GM12878 (cell line): ENCODE data around the gene DMRT1. TPM values are rescaled to one million over a fixed set of nuclear protein-coding genes. Genes with fewer than 3 reads are reported as not detected.
"Not testable (repeated sequence)": the region's sequence is repeated elsewhere in the genome, so short reads cannot be mapped to it uniquely, and the experiment has no call there.

ENCODE experiments used
- ATAC-seq: fragments of 200-7000 bp; cut with Tn5 transposase; 3 replicates; pipeline ENCODE4 v1.9.1; 2020; ENCODE audit warnings: mild to moderate bottlenecking, moderate library complexity
- BruUV-seq: library from RNA; stranded (reverse); fragments of 400-500 nt; replicated peaks from 2 replicates; lab custom pipeline; 2021; lab: Mats Ljungman, UMichigan
- CTCF ChIA-PET: fragments of 300-600 bp; sonication (Branson Sonifier 250); formaldehyde crosslinking; extraction: SDS; loops from one replicate; lab custom pipeline; 2021; ENCODE audit warnings: inconsistent platforms; lab: Yijun Ruan, JAX
- POLR2A ChIA-PET: fragments of 350-600 bp; formaldehyde crosslinking; extraction: SDS; loops from one replicate; lab custom pipeline; 2021; ENCODE audit warnings: inconsistent platforms; lab: Charles Lee
- RAD21 ChIA-PET: fragments of 300-600 bp; sonication (Branson Sonifier 250); formaldehyde crosslinking; loops from one replicate; lab custom pipeline; 2023; ENCODE audit warnings: antibody characterized with exemption; ENCODE audit not compliant: unreplicated experiment; lab: Charles Lee
- SMC1A ChIA-PET: fragments of 300-600 bp; sonication (Branson Sonifier 250); formaldehyde crosslinking; loops from one replicate; lab custom pipeline; 2023; ENCODE audit not compliant: unreplicated experiment, uncharacterized antibody; lab: Charles Lee
- DNase-seq: peaks from one replicate; pipeline ENCODE4 v3.0.0-alpha.2; 2011; ENCODE audit warnings: low read depth, low spot score
- FAIRE-seq: peaks from 3 replicates; lab custom pipeline; 2011; peaks lifted over from hg19 to GRCh38; lab: Jason Lieb, UNC
- H2AFZ ChIP-seq: 2 replicates; pipeline ENCODE4 v1.6.0; 2011; ENCODE audit warnings: low read depth, low read length, control low read depth; ENCODE audit not compliant: control insufficient read depth
- H3K27ac ChIP-seq: 2 replicates; pipeline ENCODE4 v1.5.1; 2011; ENCODE audit warnings: control low read depth; ENCODE audit not compliant: control insufficient read depth, insufficient read depth
- H3K27me3 ChIP-seq, 2 experiments: replicated peaks in 1 of 2; 2 replicates each; pipeline versions ENCODE4 v1.6.0 to v1.6.1; 2011; ENCODE audit warnings: low read length in 1 of 2; ENCODE audit not compliant: control insufficient read depth in 2 of 2, insufficient read depth in 2 of 2
- H3K36me3 ChIP-seq, 2 experiments: 2 replicates each; pipeline ENCODE4 v1.5.1; 2011; ENCODE audit warnings: low read length in 1 of 2; ENCODE audit not compliant: control insufficient read depth in 2 of 2, insufficient read depth in 2 of 2
- H3K4me1 ChIP-seq: 2 replicates; pipeline ENCODE4 v1.6.1; 2011; ENCODE audit warnings: mild to moderate bottlenecking, low read length, moderate library complexity, mixed read lengths; ENCODE audit not compliant: control insufficient read depth, insufficient read depth
- H3K4me2 ChIP-seq: 2 replicates; pipeline ENCODE4 v1.6.0; 2011; ENCODE audit warnings: control low read depth; ENCODE audit not compliant: control insufficient read depth, insufficient read depth
- H3K4me3 ChIP-seq: fragments of 200-600 bp; sonication (generic); 2 replicates; pipeline ENCODE4 v1.5.1; 2016
- H3K79me2 ChIP-seq: 2 replicates; pipeline ENCODE4 v1.6.0; 2011; ENCODE audit warnings: low read length; ENCODE audit not compliant: control insufficient read depth, insufficient read depth
- H3K9ac ChIP-seq: 2 replicates; pipeline ENCODE4 v1.8.0; 2011; ENCODE audit warnings: low read length, control low read depth, mixed read lengths; ENCODE audit not compliant: control insufficient read depth, insufficient read depth
- H3K9me3 ChIP-seq: replicated peaks from 3 replicates; pipeline ENCODE4 v1.5.1; 2011; ENCODE audit warnings: mild to moderate bottlenecking, low read length; ENCODE audit not compliant: control insufficient read depth, insufficient read depth
- H4K20me1 ChIP-seq: 2 replicates; pipeline ENCODE4 v1.6.0; 2011; ENCODE audit not compliant: control insufficient read depth, insufficient read depth
- MEF2A ChIP-seq: IDR thresholded peaks from 2 replicates; pipeline ENCODE4 v1.6.1; 2011; ENCODE audit warnings: low read depth, mild to moderate bottlenecking, low read length, moderate library complexity; ENCODE audit not compliant: insufficient read depth
- WGBS: methylation state at CpG from one replicate; pipeline ENCODE4 v1.1.6; 2016; ENCODE audit warnings: low lambda C conversion rate; ENCODE audit not compliant: insufficient replicate concordance, insufficient coverage; ENCODE audit errors: missing lambda C conversion rate; 5-methylcytosine and 5-hydroxymethylcytosine counted together
- in situ Hi-C: fragments of 300-500 bp; cut with MboI; formaldehyde crosslinking; loops from 9 replicates; pipeline ENCODE4 v1.14.3; 2018; ENCODE audit warnings: mixed read lengths
- intact Hi-C: fragments of 100-400 bp; cut with micrococcal nuclease; formaldehyde crosslinking; loops from one replicate; pipeline ENCODE4 v1.14.2; 2022; ENCODE audit not compliant: unreplicated experiment
- polyA plus RNA-seq, 11 experiments: library from polyadenylated mRNA; depleted of rRNA in 4 of 11; unstranded in 6 of 11; stranded (reverse) in 5 of 11; fragments of >200 nt; fragmentation: Nextera tagmentation in 4 of 11; fragmentation: Illumina TruSeq in 1 of 11; extraction: Ambion mirVana in 4 of 11; extraction: Trizol in 1 of 11; gene quantifications; 1 replicate in 1 of 11; 2 replicates in 10 of 11; pipeline versions ENCODE4 v1.2.1 to v1.2.3, GENCODE V29; 2011 to 2016; ENCODE audit warnings: inconsistent platforms in 2 of 11, missing spikeins in 2 of 11, low read depth in 1 of 11
- total RNA-seq, 4 experiments: library from RNA; depleted of rRNA in 3 of 4; stranded (reverse); fragments of >200 nt in 3 of 4; fragmentation: Illumina TruSeq in 1 of 4; extraction: Trizol in 1 of 4; gene quantifications; 2 replicates each; pipeline versions ENCODE4 v1.2.1 to v1.2.3, GENCODE V29; 2013 to 2021
- TF ChIP-seq, protein P1 (sequence below): fragments of 450-650 bp; IDR thresholded peaks from 2 replicates; pipeline ENCODE4 v1.6.1; 2016; ENCODE audit warnings: mild to moderate bottlenecking, moderate library complexity, borderline replicate concordance

The DMRT1 gene
- total and polyA plus RNA-seq, 10 of the 15 experiments (the other 5 are each of a cell fraction or from before 2014, with no cell fraction given): 0.06 to 1.9 (median 0.24) TPM

DNA sequence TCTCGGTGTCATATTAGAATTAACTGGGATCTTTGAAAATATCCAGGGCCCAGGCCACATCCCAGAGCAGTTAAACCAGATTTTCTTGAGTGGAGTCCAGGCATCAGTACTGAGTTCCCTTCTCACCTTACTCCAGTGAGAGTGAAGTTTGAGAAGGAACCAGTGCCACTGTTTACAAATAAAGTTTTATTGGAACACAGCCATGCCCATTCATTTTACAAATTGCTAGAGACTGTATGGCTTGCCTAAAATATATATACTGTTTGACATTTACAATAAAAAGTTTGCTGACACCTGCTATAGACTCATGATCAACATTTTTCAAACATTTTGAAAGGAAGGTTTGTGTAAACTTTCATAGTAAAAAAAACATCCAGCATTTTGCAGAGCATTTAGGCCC lies 71.3 kb downstream of the DMRT1 start:
- no peaks in the 10 kb centered on the region for H3K4me1 ChIP-seq
- ChIA-PET RAD21 (no interaction called here), CTCF (interaction anchor here (0.7 kb wide), 1 partner anchor 420 kb away, joined by 3 read pairs; no protein-coding TSS in a partner anchor), POLR2A (no interaction called here), SMC1A (no interaction called here)
- no peaks in the 10 kb centered on the region for H3K36me3 ChIP-seq
- ATAC-seq (no peak), DNase-seq (no peak), FAIRE-seq (no peak)
- H3K79me2 ChIP-seq: no peaks in the 10 kb centered on the region
- in situ Hi-C loops: no loop called here
- WGBS: 31% methylated on average over 1 of the region's 1 CpG
- no peak overlapping the region for H2AFZ ChIP-seq
- H3K27me3 ChIP-seq: peaks cover 4 to 5% of the 10 kb centered on the region in 2 experiments
- H3K9me3 ChIP-seq: no peaks in the 10 kb centered on the region
- no peaks in the 10 kb centered on the region for H4K20me1 ChIP-seq
- TF ChIP-seq, protein P1, sequence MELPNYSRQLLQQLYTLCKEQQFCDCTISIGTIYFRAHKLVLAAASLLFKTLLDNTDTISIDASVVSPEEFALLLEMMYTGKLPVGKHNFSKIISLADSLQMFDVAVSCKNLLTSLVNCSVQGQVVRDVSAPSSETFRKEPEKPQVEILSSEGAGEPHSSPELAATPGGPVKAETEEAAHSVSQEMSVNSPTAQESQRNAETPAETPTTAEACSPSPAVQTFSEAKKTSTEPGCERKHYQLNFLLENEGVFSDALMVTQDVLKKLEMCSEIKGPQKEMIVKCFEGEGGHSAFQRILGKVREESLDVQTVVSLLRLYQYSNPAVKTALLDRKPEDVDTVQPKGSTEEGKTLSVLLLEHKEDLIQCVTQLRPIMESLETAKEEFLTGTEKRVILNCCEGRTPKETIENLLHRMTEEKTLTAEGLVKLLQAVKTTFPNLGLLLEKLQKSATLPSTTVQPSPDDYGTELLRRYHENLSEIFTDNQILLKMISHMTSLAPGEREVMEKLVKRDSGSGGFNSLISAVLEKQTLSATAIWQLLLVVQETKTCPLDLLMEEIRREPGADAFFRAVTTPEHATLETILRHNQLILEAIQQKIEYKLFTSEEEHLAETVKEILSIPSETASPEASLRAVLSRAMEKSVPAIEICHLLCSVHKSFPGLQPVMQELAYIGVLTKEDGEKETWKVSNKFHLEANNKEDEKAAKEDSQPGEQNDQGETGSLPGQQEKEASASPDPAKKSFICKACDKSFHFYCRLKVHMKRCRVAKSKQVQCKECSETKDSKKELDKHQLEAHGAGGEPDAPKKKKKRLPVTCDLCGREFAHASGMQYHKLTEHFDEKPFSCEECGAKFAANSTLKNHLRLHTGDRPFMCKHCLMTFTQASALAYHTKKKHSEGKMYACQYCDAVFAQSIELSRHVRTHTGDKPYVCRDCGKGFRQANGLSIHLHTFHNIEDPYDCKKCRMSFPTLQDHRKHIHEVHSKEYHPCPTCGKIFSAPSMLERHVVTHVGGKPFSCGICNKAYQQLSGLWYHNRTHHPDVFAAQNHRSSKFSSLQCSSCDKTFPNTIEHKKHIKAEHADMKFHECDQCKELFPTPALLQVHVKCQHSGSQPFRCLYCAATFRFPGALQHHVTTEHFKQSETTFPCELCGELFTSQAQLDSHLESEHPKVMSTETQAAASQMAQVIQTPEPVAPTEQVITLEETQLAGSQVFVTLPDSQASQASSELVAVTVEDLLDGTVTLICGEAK: peak; percentile 71
- no peak for TF ChIP-seq MEF2A
- no peak overlapping the region for H3K4me3 ChIP-seq
- no peak overlapping the region for H3K4me2 ChIP-seq
- no peak overlapping the region for H3K27ac ChIP-seq
- BruUV-seq: no TSS peak
- intact Hi-C loops: no loop called here
- no peak overlapping the region for H3K9ac ChIP-seq

DNA sequence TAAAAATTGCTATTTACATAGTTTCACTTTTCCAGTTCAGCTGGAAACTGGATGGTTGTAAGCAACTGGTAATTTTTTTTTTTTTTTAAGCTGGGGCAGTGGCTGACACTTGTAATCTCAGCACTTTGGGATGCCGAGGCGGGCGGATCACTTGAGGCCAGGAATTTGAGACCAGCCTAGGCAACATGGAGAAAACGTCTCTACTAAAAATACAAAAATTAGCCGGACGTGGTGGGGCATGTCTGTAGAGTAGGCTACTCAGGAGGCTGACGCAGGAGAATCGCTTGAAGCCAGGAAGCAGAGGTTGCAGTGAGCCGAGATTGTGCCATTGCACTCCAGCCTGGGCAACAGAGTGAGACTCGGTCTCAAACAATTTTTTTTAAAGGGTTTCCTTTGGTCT lies 72.0 kb downstream of the DMRT1 start:
- H3K79me2 ChIP-seq, in situ Hi-C loops, H4K20me1 ChIP-seq, H2AFZ ChIP-seq, intact Hi-C loops, H3K4me1 ChIP-seq, H3K9me3 ChIP-seq, SMC1A ChIA-PET, ATAC-seq, H3K36me3 ChIP-seq, H3K9ac ChIP-seq, DNase-seq, H3K4me3 ChIP-seq, FAIRE-seq, H3K27ac ChIP-seq, BruUV-seq, POLR2A ChIA-PET, H3K27me3 ChIP-seq, H3K4me2 ChIP-seq, RAD21 ChIA-PET: not testable (repeated sequence)
- 63% methylated on average over 10 of the region's 10 CpGs for WGBS
- CTCF ChIA-PET: interaction anchor here (0.7 to 2.4 kb wide), 4 partner anchors 14 to 421 kb away, joined by 3 to 14 read pairs (median 4); no protein-coding TSS in a partner anchor
